ENCODE measurements around the gene GREM2. TPM values are rescaled to one million over a fixed set of nuclear protein-coding genes. Genes with fewer than 3 reads are reported as not detected.

GREM2 gene
- total and polyA plus RNA-seq, 9 of the 15 experiments (the other 6 are each of a cell fraction or from before 2014, with no cell fraction given) = 0.01 to 0.07 (median 0.05) TPM; not detected in 5

DNA sequence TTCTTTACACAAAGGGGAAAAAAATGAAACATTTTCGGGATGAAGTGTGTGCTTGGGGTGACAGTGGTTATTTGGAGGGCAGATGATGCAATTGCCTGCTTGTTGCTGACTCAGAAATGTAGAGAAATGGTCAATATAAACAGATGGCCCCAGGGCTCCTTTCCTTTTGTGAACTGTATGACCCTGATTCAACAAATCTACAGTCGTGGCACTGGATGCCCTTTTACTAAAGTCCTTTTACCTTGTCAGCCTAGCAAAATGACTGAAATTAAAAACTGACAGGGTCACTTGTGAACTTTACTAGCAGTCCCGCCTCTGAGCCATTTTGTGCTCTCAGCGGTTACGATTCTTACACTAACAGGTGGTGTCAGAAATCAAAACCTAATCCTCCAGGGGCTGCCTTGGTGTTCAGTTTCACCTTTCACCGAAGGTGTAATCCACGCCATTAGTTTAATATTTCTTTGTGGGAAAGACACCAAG is 49.8 kb downstream of the GREM2 start:
- Histone ChIP-seq H3K9ac (ENCODE audit: insufficient read depth in 1 of 2, low read depth in 2 of 2, low read length in 2 of 2) (no peak overlapping the region), H3K79me2 (ENCODE audit: control insufficient read depth, insufficient read depth, low read length) (no peaks in the 10 kb centered on the region), H3K9me3 (replicated peaks; ENCODE audit: control insufficient read depth, insufficient read depth, low read depth, low read length) (no peaks in the 10 kb centered on the region; the same call in 1 of the 2 replicates), H3K36me3 (ENCODE audit: control insufficient read depth, insufficient read depth, low read length) (no peaks in the 10 kb centered on the region), H3K4me2 (ENCODE audit: insufficient read depth, low read length) (no peak overlapping the region), H3K27me3 (ENCODE audit: control insufficient read depth in 2 of 2, insufficient read depth in 2 of 2, low read length in 2 of 2) (no peaks in the 10 kb centered on the region), H2AFZ (ENCODE audit: low read depth, low read length) (peak overlapping the region; percentile 42; the same call in 1 of the 2 replicates), H3K27ac (ENCODE audit: extremely low read depth, low read depth, low read length) (no peak overlapping the region), H3K9me1 (ENCODE audit: control insufficient read depth, insufficient read depth, low read length) (no peaks in the 10 kb centered on the region), H3K4me1 (replicated peaks in 1 of 2; ENCODE audit: control insufficient read depth in 2 of 2, insufficient read depth in 2 of 2, low read length in 2 of 2) (no peaks in the 10 kb centered on the region), H3K4me3 (no peak overlapping the region), H4K20me1 (replicated peaks; ENCODE audit: control insufficient read depth, insufficient read depth, low read length) (no peaks in the 10 kb centered on the region)
- in situ Hi-C loops (cut with MboI) = no loop called here
- 10% methylated on average over 7 of the region's 7 CpGs for WGBS (ENCODE audit: insufficient coverage, low coverage, missing lambda C conversion rate)
- DNase-seq (ENCODE audit: extremely low read depth in 1 of 4, low spot score in 3 of 4) (no peak), FAIRE-seq (no peak), ATAC-seq (peak; percentile 48; the same call in 1 of the 3 replicates)
- POLR2A ChIA-PET = no interaction called here
- intact Hi-C loops (cut with micrococcal nuclease) = no loop called here
- no TSS peak for BruUV-seq (replicated peaks)
- CTCF ChIA-PET (ENCODE audit: low intra/inter-chr PET ratio) = no interaction called here
- TF ChIP-seq ILF3 (IDR thresholded peaks at IDR 0.05; ENCODE audit: borderline replicate concordance) (no peak), CEBPG (CRISPR knock-in tag; IDR thresholded peaks at IDR 0.05) (no peak), CEBPG (tag; conservative IDR thresholded peaks at IDR 0.05 in 1 of 2, IDR thresholded peaks at IDR 0.05 in 1 of 2) (peak; percentile 21 to 51; a peak in 1 of 4 replicates), NCOA6 (IDR thresholded peaks at IDR 0.05) (no peak)
- TF ChIP-seq, protein P1, sequence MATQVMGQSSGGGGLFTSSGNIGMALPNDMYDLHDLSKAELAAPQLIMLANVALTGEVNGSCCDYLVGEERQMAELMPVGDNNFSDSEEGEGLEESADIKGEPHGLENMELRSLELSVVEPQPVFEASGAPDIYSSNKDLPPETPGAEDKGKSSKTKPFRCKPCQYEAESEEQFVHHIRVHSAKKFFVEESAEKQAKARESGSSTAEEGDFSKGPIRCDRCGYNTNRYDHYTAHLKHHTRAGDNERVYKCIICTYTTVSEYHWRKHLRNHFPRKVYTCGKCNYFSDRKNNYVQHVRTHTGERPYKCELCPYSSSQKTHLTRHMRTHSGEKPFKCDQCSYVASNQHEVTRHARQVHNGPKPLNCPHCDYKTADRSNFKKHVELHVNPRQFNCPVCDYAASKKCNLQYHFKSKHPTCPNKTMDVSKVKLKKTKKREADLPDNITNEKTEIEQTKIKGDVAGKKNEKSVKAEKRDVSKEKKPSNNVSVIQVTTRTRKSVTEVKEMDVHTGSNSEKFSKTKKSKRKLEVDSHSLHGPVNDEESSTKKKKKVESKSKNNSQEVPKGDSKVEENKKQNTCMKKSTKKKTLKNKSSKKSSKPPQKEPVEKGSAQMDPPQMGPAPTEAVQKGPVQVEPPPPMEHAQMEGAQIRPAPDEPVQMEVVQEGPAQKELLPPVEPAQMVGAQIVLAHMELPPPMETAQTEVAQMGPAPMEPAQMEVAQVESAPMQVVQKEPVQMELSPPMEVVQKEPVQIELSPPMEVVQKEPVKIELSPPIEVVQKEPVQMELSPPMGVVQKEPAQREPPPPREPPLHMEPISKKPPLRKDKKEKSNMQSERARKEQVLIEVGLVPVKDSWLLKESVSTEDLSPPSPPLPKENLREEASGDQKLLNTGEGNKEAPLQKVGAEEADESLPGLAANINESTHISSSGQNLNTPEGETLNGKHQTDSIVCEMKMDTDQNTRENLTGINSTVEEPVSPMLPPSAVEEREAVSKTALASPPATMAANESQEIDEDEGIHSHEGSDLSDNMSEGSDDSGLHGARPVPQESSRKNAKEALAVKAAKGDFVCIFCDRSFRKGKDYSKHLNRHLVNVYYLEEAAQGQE (IDR thresholded peaks at IDR 0.05; ENCODE audit: borderline replicate concordance) = no peak
- TF ChIP-seq, protein P1 (CRISPR knock-in tag; IDR thresholded peaks at IDR 0.05; ENCODE audit: low read depth) = no peak
- TF ChIP-seq, protein P2, sequence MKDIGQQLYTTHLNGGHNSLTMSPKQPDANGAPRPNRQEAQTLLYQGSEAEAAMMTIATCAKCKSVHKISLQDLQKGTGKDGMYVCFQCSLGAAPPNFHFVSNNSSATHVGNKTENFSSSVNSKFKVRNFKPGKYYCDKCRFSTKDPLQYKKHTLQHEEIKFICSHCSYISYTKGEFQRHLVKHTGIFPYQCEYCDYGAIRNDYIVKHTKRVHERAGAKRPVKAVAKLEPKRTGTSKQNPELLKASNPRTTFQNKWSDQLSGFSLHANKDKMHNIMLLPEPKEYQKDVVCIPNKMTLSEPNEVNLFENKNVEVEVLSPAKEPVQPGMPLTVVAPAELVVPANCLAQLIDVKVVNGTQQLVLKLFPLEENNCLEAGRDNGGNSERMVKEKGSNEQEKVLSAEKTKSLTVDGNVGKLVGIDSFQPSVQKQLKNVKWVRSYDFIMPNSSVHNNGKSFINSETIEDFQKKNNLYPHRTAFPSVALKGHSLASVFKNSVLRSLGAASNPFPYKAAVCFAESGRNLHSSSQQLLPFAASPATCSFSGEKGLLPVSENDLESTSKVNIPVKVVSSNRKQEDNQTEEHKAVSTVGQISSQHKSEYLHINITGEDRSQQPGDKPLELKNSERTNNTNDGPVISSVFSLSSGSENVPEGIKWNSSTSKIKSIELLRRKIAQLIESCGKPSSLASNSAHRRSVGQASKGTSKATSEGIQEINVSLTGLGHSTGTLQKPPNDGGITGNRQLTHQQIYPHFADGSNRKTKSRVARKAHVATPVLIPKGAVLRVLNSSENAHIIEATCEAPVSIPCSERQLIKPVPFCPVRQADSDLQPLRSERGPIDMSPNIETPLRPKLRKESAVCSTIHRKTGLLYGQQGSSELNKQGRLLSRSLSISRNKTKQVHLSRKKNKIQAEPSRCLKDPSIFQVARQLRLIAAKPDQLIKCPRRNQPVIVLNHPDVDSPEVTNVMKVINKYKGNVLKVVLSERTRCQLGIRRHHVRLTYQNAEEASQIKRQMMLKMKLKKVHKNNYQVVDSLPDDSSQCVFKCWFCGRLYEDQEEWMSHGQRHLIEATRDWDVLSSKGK (CRISPR knock-in tag; IDR thresholded peaks at IDR 0.05) = no peak
- TF ChIP-seq, protein P3, sequence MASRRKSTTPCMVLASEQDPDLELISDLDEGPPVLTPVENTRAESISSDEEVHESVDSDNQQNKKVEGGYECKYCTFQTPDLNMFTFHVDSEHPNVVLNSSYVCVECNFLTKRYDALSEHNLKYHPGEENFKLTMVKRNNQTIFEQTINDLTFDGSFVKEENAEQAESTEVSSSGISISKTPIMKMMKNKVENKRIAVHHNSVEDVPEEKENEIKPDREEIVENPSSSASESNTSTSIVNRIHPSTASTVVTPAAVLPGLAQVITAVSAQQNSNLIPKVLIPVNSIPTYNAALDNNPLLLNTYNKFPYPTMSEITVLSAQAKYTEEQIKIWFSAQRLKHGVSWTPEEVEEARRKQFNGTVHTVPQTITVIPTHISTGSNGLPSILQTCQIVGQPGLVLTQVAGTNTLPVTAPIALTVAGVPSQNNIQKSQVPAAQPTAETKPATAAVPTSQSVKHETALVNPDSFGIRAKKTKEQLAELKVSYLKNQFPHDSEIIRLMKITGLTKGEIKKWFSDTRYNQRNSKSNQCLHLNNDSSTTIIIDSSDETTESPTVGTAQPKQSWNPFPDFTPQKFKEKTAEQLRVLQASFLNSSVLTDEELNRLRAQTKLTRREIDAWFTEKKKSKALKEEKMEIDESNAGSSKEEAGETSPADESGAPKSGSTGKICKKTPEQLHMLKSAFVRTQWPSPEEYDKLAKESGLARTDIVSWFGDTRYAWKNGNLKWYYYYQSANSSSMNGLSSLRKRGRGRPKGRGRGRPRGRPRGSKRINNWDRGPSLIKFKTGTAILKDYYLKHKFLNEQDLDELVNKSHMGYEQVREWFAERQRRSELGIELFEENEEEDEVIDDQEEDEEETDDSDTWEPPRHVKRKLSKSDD (conservative IDR thresholded peaks at IDR 0.05; ENCODE audit: low read length) = no peak

Measured in K562 (cell line).